NCI-H2107 treated with DMSO at 0.1 percent for 48 hours (cell line): Measurements from ENCODE around the gene OR1J1.

Source experiments
- DNase-seq: peaks from one replicate; lab custom pipeline; 2025; ENCODE audit not compliant: unreplicated experiment; lab: John Stamatoyannopoulos, UW

OR1J1 gene, protein sequence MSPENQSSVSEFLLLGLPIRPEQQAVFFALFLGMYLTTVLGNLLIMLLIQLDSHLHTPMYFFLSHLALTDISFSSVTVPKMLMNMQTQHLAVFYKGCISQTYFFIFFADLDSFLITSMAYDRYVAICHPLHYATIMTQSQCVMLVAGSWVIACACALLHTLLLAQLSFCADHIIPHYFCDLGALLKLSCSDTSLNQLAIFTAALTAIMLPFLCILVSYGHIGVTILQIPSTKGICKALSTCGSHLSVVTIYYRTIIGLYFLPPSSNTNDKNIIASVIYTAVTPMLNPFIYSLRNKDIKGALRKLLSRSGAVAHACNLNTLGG

GRCh38 chr9:122477826-122478225, at the start of gene OR1J1:
TSS of gene OR1J1 (minus strand) at chr9:122477926. CDS start at chr9:122477926, 0 bp downstream.
- DNase-seq, result no peak

DNA sequence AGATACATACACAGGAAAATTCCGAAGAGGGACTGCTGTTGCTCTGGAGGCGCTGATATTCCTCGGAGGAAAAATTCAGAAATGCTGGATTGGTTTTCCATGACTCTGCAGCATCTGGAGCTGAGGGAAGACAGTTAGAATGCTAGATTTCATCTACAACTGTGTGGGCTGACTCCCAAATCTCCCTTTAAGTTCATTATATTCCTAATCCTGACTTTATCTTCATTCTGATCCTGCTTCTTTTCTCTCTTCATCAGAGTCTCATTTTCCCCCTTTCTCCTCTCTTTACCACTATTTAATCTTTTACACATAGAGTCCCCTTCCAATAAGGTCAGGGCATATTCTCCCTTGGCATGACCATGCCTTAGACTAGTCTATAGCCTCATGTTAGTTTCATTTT, 49.5 kb upstream of the OR1J1 start, which contains the start of gene OR1N1:
Gene OR1N1, minus strand, starts transcription at position 101 of the 400 bp plus-strand sequence. Its CDS starts 0 bp downstream, at position 101.
- no peak for DNase-seq

DNA sequence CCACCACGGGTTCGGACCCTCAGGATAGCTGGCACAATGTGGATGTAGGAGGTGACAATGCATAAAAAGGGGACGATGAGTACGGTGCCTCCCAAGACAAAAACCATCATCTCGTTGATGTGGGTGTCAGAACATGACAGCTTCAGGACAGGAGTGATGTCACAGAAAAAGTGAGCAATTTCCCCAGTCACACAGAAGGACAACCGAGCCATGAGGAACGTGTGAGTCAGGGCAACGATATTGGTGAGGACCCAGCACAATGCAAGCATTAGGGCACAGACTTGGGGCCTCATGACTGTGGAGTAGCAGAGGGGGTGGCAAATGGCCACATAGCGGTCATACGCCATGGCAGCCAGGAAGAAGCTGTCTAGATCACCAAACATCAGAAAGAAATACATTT, 48.9 kb upstream of the OR1J1 start:
- DNase-seq, result no peak

DNA sequence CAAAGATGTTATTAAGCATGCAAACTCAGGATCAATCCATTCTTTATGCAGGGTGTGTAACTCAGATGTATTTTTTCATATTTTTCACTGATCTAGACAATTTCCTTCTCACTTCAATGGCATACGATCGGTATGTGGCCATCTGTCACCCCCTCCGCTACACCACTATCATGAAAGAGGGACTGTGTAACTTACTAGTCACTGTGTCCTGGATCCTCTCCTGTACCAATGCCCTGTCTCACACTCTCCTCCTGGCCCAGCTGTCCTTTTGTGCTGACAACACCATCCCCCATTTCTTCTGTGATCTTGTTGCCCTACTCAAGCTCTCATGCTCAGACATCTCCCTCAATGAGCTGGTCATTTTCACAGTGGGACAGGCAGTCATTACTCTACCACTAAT, 41.6 kb upstream of the OR1J1 start:
- DNase-seq, result no peak

GRCh38 chr9:122518841-122519240, 41.1 kb upstream of the OR1J1 start, which contains the start of gene OR1J4:
TSS of gene OR1J4 (plus strand) at chr9:122519141. CDS start at chr9:122519141, 0 bp downstream.
- no peak for DNase-seq

DNA sequence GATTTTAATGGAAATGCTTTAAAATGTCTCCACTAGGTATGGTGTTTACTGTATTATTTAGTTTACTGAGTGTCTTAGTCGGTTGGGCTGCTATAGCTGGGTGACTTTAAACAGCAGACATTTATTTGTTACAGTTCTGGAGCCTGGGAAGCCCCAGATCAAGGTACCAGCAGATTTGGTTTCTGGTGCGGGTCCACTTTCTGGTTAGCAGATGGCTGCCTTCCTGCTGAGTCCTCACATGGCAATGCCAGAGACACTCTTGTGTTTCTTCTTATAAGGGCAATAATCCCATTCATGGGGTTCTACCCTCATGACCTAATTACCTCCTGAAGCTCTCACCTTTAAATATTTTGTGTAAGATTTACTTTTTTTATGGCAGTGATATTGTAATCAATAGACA, 40.5 kb upstream of the OR1J1 start:
- DNase-seq, result no peak

GRCh38 chr9:122510502-122510901, 32.8 kb upstream of the OR1J1 start, which contains the start of gene OR1J2:
TSS of gene OR1J2 (plus strand) at chr9:122510802. CDS start at chr9:122510802, 0 bp downstream.
- no peak for DNase-seq

- DNase-seq, result no peak
Observed at GRCh38 chr9:122506964-122507363, 29.2 kb upstream of the OR1J1 start.

- DNase-seq, result no peak
Observed at GRCh38 chr9:122498883-122499288, 21.2 kb upstream of the OR1J1 start.

GRCh38 chr9:122479062-122479461, 1.3 kb upstream of the OR1J1 start:
- no peak for DNase-seq

DNA sequence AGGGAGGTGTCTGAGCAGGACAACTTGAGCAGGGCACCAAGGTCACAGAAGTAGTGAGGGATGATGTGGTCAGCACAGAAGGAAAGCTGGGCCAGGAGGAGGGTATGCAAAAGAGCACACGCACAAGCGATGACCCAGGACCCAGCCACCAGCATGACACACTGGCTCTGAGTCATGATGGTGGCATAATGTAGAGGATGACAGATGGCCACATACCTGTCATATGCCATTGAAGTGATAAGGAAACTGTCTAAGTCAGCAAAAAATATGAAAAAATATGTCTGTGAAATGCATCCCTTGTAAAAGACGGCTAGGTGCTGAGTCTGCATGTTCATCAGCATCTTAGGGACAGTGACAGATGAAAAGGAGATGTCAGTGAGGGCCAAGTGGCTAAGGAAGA, 380 bp downstream of the OR1J1 start:
- DNase-seq, result no peak

- no peak for DNase-seq
Observed at GRCh38 chr9:122475717-122476116, 2.0 kb downstream of the OR1J1 start.

DNA sequence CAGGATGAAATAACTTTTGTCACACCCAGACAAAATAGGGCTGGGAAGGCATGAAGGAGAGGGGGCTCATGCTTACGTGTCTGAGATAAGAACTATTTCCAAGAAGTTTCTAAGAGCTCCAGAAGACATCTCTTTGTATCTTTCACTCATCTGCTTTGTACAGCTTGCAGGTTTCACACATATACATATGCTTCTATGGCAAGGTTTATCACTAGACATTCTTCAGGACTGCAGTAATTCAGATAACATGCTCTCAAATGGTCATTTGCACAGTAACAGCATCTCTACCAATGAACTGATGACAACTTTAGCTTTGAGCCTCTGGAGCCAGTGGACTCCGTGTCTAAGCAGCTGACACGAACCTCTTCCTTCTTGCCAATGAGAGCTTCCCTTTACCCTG, 3.2 kb downstream of the OR1J1 start:
- no peak for DNase-seq

- no peak for DNase-seq
Observed at GRCh38 chr9:122468735-122469134, 9.0 kb downstream of the OR1J1 start.

DNA sequence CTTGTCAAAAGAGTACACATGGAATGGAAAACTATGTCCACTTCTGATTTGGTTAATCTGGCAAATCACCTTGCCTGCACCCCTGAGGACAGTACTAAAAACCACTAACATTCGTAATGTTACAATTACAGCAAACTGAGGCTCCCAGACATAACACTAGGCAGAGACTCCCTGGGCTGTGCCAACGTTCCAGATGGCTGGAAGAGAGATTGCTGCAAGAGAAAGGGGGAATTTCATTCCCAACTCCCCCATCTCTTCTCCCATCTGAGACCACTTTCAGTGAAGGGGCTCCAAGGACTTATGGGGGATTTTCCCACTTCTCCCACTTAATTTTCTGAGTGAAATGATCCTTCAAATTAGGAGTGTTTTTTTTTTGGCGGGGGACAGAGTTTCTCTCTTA, 11.3 kb downstream of the OR1J1 start:
- no peak for DNase-seq

DNA sequence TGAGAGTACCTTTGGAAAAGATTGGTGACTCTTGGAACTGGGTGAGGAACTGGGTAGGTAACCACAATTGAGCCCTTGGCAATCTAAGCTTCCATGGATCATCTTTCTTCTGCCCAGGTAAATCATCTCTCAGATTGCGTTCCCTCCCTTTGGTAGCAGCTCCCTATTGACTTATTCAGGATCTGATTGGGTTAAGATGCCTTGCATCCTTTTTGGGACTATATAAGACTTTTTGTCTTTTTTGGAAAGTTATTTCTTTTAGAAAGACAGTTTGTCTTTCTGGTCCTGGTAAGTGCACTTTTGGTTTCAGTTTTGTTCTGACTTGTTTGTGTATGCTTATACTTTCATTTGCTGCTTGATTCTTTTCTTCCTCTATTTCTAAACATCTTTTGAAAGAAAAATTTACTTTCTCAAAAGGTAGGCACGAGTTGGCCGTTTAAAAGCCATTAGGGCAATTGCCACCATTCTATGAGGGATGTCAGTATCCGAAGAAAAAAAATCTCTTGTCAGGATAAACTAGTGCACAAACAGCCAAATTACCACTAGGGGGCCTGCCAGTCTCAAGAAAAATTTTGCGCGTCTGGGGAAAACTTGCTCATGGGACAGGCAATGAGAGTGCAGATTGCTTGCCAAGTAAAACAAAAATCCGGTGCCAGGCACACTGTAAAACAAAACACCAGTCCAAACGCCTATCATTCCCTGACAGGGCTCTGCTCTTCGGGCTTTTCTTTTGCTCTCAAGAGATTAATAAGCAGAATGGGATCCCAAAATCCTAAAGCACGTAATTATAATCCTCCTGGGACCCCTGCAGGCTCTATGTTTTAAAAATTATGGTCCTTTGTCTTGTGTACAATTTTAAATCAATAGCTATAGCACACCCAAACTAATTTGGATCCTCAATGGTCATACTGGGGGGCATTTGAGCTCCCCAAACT, 12.8 kb downstream of the OR1J1 start:
- peak; percentile 78 for DNase-seq

DNA sequence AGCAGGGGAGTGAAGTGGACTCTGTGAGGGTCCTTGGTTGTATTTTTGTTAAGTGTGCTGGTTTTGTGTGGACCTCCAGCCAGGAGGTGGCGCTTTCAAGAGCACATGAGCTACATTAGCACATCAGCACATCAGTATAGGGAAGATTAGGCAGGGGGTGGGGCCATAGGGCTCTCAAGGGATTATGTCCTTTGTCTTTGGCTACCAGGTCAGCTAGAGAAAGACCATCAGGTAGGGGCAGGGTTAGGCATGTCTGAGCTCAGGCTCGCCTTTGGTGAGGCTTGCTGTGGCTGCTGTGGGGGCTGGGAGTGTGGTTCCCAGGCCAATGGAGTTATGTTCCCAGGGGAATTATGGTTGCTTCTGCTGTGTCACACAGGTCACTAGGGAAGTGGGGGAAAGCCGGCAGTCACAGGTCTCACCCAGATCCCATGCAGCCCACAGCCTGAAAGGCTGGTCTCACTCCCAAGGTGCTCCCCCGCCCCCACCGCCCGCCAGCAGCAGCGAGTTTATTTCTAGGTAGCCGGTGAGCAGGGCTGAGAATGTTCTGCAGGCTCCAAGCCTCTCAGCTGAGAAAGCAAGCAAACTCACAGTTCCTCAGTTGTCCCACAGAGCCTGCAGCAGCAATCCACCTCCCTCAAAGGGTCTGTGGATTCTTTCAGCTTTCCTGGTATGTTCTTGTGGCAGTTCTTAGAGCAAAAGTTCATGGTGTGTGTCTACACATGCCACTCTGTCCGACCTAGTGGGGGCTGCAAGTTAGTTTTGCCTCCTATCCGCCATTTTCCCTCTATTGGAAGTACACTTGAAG, 13.7 kb downstream of the OR1J1 start:
- peak; percentile 48 for DNase-seq

DNA sequence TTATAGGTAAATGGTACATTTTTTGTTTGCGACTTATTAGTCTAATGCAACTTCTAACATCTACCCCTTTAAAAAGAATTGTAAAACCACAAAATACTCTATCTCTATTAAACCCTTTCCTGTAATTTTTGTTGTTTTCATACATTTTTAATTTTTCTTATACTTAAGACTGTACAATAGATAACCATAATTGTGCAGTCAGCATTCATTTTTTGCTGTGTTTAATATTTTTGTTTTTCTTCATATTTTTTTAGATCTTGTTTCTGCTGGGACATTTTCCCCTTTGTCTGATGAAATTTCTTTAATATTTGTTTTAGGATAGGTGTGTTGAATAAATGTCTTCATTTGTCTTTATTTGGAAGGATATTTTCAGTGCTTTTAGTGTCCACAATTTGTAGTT, 19.9 kb downstream of the OR1J1 start:
- DNase-seq, result no peak

DNA sequence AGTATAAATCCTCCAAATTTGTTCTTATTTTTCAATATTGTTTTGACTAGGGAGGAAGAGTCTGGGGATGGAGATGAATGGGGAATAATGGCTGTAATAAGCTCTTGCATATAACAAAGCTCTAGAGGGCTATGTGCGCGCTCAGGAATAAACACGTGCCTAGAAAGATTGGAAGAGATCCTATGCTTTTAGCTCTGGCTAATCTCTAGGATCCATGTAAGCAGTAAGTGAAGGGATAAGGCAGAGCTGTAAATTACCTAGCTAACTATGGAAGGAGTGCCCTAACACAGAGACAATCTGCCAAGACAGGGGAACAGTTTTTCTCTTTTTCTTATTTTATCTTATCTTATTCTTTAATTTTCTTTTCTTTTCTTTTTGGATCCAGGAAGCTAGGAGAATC, 21.6 kb downstream of the OR1J1 start:
- DNase-seq, result no peak

DNA sequence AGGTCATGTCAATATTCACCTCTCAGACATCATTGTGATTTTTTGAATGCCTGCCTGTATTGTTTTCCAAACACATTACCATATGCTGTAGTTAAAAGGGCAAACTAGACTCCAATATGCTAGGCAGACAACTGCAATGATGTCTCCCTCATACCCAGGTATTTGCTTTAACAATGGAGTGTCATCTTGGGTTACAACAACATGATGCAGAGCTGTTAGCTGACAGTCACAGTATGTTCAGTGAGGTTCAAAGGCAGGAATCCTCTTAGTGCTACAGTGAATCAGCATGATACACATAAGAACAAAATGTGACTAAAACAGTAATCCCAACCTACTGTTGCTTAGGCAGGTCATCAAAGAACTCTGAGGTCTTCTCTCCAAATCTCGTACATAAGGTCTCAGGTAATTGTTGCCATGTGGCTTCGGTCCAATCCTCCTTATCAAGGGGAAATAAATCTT, 24.0 kb downstream of the OR1J1 start:
- DNase-seq, result no peak
